Ishikawa (cell line): ENCODE data around the gene CLDND1.

ENCODE experiments used
- CEBPB ChIP-seq: IDR thresholded peaks from 2 replicates; pipeline ENCODE4 v1.6.1; 2012
- CREB1 ChIP-seq: IDR thresholded peaks from 2 replicates; pipeline ENCODE4 v1.6.1; 2012; ENCODE audit warnings: low read depth
- EGR1 ChIP-seq: IDR thresholded peaks from 2 replicates; pipeline ENCODE4 v1.6.1; 2012
- EP300 ChIP-seq: IDR thresholded peaks from 2 replicates; pipeline ENCODE4 v1.6.1; 2012; ENCODE audit warnings: borderline replicate concordance
- FOXM1 ChIP-seq: IDR thresholded peaks from 2 replicates; pipeline ENCODE4 v1.6.1; 2012; ENCODE audit warnings: low read depth, borderline replicate concordance
- RAD21 ChIP-seq: IDR thresholded peaks from 2 replicates; pipeline ENCODE4 v1.6.1; 2012; ENCODE audit warnings: low read depth
- TAF1 ChIP-seq: IDR thresholded peaks from 2 replicates; pipeline ENCODE4 v1.6.1; 2012; ENCODE audit warnings: low read depth, mild to moderate bottlenecking
- YY1 ChIP-seq: IDR thresholded peaks from 2 replicates; pipeline ENCODE4 v1.6.1; 2012; ENCODE audit warnings: low read depth
- TF ChIP-seq, protein P1 (sequence below): IDR thresholded peaks from 2 replicates; pipeline ENCODE4 v1.6.1; 2012
- TF ChIP-seq, protein P2 (sequence below): IDR thresholded peaks from 2 replicates; pipeline ENCODE4 v1.6.1; 2012; ENCODE audit warnings: low read depth, mild to moderate bottlenecking

DNA sequence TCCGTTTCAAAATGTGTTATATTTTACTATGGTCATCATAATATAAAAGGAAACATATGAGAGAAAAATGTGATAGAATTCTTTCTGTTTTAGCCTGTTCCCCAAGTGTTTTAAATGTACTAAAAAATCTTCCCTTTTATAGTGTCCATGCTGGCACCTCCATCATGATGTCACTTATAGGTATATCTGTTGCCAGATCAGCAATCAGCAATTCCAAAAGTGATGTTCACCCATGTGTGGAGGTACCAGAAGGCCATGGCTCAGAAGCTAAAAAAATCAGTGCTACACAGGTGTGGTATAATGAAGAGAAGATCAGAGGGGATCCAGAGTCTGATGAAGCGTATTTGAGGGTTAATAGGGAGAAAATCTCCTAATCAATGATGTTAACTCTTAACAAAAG lies 8.0 kb upstream of the CLDND1 start:
- TF ChIP-seq, protein P1, sequence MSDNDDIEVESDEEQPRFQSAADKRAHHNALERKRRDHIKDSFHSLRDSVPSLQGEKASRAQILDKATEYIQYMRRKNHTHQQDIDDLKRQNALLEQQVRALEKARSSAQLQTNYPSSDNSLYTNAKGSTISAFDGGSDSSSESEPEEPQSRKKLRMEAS = no peak
- no peak for TF ChIP-seq EGR1
- TF ChIP-seq, protein P2, sequence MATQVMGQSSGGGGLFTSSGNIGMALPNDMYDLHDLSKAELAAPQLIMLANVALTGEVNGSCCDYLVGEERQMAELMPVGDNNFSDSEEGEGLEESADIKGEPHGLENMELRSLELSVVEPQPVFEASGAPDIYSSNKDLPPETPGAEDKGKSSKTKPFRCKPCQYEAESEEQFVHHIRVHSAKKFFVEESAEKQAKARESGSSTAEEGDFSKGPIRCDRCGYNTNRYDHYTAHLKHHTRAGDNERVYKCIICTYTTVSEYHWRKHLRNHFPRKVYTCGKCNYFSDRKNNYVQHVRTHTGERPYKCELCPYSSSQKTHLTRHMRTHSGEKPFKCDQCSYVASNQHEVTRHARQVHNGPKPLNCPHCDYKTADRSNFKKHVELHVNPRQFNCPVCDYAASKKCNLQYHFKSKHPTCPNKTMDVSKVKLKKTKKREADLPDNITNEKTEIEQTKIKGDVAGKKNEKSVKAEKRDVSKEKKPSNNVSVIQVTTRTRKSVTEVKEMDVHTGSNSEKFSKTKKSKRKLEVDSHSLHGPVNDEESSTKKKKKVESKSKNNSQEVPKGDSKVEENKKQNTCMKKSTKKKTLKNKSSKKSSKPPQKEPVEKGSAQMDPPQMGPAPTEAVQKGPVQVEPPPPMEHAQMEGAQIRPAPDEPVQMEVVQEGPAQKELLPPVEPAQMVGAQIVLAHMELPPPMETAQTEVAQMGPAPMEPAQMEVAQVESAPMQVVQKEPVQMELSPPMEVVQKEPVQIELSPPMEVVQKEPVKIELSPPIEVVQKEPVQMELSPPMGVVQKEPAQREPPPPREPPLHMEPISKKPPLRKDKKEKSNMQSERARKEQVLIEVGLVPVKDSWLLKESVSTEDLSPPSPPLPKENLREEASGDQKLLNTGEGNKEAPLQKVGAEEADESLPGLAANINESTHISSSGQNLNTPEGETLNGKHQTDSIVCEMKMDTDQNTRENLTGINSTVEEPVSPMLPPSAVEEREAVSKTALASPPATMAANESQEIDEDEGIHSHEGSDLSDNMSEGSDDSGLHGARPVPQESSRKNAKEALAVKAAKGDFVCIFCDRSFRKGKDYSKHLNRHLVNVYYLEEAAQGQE = no peak
- no peak for TF ChIP-seq CEBPB
- TF ChIP-seq YY1 = no peak
- no peak for TF ChIP-seq EP300
- TF ChIP-seq TAF1 = no peak
- TF ChIP-seq CREB1 = no peak
- no peak for TF ChIP-seq FOXM1
- no peak for TF ChIP-seq RAD21
